Mucosa of stomach (tissue), 1 donor: ENCODE results near the gene DLK1.

Experiments
- H3K27me3 ChIP-seq: one replicate; pipeline ENCODE4 v1.7.0; 2013; ENCODE audit warnings: mild to moderate bottlenecking, low read length; ENCODE audit not compliant: control insufficient read depth, insufficient read depth
- H3K36me3 ChIP-seq: one replicate; pipeline ENCODE4 v1.7.0; 2013; ENCODE audit warnings: low read length; ENCODE audit not compliant: control insufficient read depth, insufficient read depth
- H3K4me1 ChIP-seq: one replicate; pipeline ENCODE4 v1.7.0; 2013; ENCODE audit warnings: mild to moderate bottlenecking, low read length; ENCODE audit not compliant: control insufficient read depth, insufficient read depth
- H3K4me3 ChIP-seq: one replicate; pipeline ENCODE4 v1.7.0; 2013; ENCODE audit warnings: low read length
- H3K9ac ChIP-seq: one replicate; pipeline ENCODE4 v1.7.0; 2013; ENCODE audit warnings: mild to moderate bottlenecking, low read length, moderate library complexity
- H3K9me3 ChIP-seq: one replicate; pipeline ENCODE4 v1.7.0; 2013; ENCODE audit warnings: mild to moderate bottlenecking, low read length, moderate library complexity; ENCODE audit not compliant: control insufficient read depth
- donor health status: Pancreatic carcinoma.

The DLK1 gene

DNA sequence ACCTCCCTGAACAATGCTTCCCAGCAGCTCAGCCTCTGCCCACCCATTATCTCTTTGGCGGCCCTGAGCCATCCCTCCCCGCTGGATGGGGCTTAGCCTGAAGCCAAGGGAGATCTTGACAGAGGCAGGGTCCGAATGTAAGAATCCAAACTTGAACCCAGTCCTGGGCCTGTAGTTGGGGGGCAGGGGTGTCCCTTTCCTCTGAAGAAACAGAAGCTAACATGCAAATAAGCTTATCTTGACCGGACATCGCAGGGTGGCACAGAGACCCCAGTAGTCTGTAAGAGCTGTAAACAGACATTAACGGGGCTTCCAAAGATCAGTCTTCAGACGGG, 6.0 kb downstream of the DLK1 start:
- Histone ChIP-seq H3K9me3 (no peaks in the 10 kb centered on the region), H3K4me1 (no peaks in the 10 kb centered on the region), H3K27me3 (peaks cover 25% of the 10 kb centered on the region), H3K36me3 (no peaks in the 10 kb centered on the region), H3K9ac (no peak overlapping the region), H3K4me3 (no peak overlapping the region)

DNA sequence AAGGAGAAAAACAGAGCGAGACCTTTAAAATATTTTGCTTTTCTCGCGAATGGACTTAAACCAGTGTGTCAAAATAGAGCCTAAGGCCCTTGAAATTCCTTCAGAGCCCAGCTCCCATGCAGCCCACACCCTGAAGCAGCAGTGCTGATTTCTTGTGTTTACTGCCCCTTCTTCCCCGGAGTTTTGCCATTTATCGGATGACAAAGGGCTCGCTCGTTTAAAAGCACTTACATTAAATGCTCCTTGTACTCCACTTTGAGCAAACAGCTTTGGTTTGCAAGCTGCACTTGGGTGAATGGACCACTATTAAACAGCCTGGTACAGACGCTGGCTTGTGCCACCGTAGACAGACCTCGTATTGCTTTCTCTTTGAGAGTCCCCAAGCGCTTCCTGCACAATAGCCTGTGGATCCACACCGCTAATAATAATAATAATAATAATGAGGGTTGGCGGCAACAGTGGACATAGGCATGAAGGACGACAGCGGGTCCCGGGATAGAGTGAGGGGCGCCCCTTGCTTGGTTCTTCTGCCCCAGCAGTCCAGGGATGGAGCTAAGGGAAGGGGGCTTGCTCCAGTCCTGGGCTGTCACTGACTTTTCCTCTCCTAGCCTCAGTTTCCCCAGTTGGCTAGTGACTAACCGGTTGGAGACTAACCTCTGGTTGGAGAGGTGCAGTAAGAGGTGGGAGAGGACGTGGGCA, 6.6 kb downstream of the DLK1 start:
- H3K9ac ChIP-seq: no peak overlapping the region
- H3K9me3 ChIP-seq: no peaks in the 10 kb centered on the region
- peaks cover 21% of the 10 kb centered on the region for H3K27me3 ChIP-seq
- no peak overlapping the region for H3K4me3 ChIP-seq
- H3K4me1 ChIP-seq: no peaks in the 10 kb centered on the region
- no peaks in the 10 kb centered on the region for H3K36me3 ChIP-seq

DNA sequence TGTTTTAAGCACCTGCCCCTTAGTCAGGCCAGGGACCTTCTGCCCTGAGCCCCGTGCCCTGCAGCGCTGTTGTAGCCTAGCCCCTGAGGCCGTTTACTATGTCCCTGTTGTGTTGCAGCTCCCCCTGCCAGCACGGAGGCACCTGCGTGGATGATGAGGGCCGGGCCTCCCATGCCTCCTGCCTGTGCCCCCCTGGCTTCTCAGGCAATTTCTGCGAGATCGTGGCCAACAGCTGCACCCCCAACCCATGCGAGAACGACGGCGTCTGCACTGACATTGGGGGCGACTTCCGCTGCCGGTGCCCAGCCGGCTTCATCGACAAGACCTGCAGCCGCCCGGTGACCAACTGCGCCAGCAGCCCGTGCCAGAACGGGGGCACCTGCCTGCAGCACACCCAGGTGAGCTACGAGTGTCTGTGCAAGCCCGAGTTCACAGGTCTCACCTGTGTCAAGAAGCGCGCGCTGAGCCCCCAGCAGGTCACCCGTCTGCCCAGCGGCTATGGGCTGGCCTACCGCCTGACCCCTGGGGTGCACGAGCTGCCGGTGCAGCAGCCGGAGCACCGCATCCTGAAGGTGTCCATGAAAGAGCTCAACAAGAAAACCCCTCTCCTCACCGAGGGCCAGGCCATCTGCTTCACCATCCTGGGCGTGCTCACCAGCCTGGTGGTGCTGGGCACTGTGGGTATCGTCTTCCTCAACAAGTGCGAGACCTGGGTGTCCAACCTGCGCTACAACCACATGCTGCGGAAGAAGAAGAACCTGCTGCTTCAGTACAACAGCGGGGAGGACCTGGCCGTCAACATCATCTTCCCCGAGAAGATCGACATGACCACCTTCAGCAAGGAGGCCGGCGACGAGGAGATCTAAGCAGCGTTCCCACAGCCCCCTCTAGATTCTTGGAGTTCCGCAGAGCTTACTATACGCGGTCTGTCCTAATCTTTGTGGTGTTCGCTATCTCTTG, 7.6 kb downstream of the DLK1 start:
- no peaks in the 10 kb centered on the region for H3K4me1 ChIP-seq
- no peaks in the 10 kb centered on the region for H3K9me3 ChIP-seq
- H3K9ac ChIP-seq: no peak overlapping the region
- H3K36me3 ChIP-seq: no peaks in the 10 kb centered on the region
- H3K27me3 ChIP-seq: peaks cover 14% of the 10 kb centered on the region
- no peak overlapping the region for H3K4me3 ChIP-seq

DNA sequence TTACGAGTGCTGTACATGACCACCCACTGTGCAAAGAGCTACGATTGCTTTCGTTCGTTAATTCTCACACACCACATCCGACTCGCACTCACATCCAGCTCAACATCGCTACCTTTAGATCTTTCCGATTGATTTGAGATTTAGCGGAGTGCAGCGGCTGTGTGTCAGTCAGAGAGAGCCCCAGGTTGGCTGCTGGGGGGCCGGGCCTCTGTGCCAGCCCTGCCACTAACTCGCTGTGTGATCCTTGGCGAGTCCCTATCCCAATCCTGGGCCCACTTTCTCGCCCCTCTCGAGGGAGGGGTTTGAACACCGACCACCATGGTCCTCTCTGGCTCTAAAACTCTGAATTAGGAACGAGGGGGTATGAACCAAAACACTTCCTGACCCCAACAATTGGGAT, 8.6 kb downstream of the DLK1 start:
- Histone ChIP-seq H3K27me3 (peaks cover 5% of the 10 kb centered on the region), H3K36me3 (no peaks in the 10 kb centered on the region), H3K4me1 (no peaks in the 10 kb centered on the region), H3K9me3 (no peaks in the 10 kb centered on the region), H3K4me3 (no peak overlapping the region), H3K9ac (no peak overlapping the region)

DNA sequence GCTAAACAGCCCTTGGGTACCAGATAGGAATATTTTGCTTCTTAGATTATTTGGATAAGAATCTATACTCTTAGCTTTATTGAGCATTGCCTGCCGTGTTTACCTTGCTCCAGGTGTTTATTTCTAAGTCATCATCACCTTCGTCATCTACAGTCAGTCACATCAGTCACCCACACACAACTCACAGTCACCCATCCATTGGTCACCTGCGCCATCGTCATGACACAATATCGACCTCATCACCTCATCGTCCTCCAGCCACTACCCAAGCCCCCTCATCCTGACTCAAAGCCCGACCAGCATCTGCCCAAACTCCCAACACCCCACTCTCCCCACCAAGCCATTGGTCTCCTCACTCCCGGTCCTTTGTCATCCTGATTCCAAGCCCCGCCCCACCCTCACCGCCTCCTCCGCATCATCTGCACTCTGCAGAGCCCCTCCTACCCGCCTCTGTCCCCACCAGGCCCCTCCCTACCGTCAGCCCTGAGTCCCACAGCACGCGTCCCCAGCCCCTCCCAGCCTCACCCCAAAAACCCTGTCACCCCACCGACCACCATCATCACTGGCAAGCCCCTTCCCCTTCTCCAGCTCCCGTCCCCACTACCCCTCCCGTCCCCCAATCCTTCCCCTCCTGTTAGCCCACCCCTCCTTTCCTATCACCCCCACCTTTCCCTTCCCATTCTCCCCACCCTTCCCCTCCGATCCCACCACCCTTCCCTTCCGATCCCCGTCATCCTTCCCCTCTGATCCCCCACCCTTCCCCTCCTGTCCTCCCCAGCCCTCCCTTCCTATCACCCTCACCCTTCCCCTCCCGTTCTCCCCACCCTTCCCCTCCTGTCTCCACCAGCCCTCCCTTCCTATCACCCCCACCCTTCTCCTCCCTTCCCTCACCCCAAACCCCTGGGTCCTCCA, 9.8 kb downstream of the DLK1 start:
- Histone ChIP-seq H3K9ac (no peak overlapping the region), H3K4me3 (no peak overlapping the region), H3K27me3 (peaks cover 2% of the 10 kb centered on the region), H3K36me3 (no peaks in the 10 kb centered on the region), H3K9me3 (no peaks in the 10 kb centered on the region), H3K4me1 (no peaks in the 10 kb centered on the region)

DNA sequence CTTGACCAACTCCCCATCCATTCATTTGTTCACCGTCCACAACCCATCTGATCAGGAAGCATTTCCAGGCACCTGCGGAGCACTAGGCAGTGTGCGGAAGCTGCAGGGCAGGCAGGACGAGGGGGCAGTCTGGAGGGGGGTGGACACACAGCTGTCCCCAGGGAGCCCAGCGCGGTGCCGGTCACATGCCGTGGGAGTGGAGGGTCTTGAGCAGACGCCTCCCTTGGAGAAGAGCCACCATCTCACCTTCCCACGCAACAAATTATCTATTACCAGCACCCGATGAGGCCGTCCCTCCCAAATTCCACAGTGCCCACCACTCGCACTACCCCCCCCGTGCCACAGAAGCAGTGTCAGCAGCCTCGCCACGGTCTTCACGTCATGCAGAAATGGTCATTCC, 10.8 kb downstream of the DLK1 start:
- H3K9ac ChIP-seq: no peak overlapping the region
- H3K36me3 ChIP-seq: no peaks in the 10 kb centered on the region
- H3K9me3 ChIP-seq: no peaks in the 10 kb centered on the region
- no peak overlapping the region for H3K4me3 ChIP-seq
- H3K4me1 ChIP-seq: no peaks in the 10 kb centered on the region
- H3K27me3 ChIP-seq: peaks cover 2% of the 10 kb centered on the region

DNA sequence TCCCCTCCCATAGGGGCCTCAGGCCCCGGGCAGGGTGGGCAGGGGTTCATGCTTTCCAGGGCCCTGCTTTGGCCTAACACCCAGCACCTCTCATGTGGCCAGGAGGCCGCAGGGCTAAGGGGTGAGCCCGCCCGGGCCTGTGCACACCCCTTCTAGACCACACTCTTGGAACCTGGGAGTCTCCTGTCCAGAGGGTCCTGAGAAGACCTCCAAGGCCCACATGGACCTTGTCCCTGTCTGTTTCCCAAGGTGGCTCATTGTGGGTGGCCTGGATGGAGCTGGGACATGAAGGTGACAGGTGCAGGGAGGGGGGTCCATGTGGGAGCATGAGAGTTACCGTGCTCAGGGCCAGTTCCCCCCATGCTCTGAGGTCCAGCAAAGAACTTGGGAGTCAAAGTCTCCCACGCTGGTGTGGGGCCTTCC, 11.6 kb downstream of the DLK1 start:
- Histone ChIP-seq H3K4me3 (no peak overlapping the region), H3K36me3 (no peaks in the 10 kb centered on the region), H3K27me3 (peaks cover 2% of the 10 kb centered on the region), H3K9ac (no peak overlapping the region), H3K9me3 (no peaks in the 10 kb centered on the region), H3K4me1 (no peaks in the 10 kb centered on the region)

DNA sequence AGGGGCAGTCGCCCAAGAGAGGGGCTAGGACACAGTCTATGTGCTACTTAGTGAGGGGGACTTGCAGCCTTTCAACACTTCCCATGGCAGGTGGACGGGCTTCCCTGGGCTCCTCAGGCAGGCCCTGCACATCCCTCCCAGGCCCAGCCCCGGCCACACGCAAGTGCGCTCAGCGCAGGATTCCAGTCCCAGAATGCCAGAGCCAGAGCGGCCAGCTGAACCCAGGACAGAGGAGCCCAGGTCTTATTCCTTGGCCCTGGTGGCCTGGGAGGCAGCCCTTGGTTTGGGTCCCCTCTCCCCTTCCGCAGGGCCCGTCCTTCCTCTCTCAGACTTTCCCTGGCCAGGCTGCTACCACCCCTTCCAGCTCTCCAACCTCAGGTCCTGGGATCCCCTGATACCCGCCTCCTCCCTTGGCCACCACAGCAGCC, 12.0 kb downstream of the DLK1 start:
- peaks cover 2% of the 10 kb centered on the region for H3K27me3 ChIP-seq
- H3K9me3 ChIP-seq: no peaks in the 10 kb centered on the region
- no peak overlapping the region for H3K4me3 ChIP-seq
- H3K36me3 ChIP-seq: no peaks in the 10 kb centered on the region
- no peak overlapping the region for H3K9ac ChIP-seq
- H3K4me1 ChIP-seq: no peaks in the 10 kb centered on the region

DNA sequence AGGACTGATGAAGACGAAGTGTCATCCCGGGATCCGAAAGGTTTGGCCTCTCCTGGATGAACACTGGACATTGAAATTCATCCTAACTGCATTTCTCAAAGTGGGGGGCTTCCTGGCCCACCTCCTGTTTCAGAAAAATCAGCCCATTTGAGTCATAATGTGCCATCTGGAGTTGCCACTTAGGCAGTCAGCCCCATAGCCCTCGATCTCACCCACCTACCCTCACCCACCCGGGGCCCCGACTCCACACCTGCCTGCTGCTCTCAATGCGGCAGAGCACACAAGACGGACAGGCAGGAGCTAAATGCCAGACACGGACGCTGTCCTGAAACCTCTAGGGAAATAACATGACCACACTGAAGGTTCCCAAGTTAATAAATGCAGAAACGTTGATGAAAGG, 12.6 kb downstream of the DLK1 start:
- Histone ChIP-seq H3K4me3 (no peak overlapping the region), H3K9ac (no peak overlapping the region), H3K4me1 (no peaks in the 10 kb centered on the region), H3K36me3 (no peaks in the 10 kb centered on the region), H3K27me3 (peaks cover 2% of the 10 kb centered on the region), H3K9me3 (no peaks in the 10 kb centered on the region)

DNA sequence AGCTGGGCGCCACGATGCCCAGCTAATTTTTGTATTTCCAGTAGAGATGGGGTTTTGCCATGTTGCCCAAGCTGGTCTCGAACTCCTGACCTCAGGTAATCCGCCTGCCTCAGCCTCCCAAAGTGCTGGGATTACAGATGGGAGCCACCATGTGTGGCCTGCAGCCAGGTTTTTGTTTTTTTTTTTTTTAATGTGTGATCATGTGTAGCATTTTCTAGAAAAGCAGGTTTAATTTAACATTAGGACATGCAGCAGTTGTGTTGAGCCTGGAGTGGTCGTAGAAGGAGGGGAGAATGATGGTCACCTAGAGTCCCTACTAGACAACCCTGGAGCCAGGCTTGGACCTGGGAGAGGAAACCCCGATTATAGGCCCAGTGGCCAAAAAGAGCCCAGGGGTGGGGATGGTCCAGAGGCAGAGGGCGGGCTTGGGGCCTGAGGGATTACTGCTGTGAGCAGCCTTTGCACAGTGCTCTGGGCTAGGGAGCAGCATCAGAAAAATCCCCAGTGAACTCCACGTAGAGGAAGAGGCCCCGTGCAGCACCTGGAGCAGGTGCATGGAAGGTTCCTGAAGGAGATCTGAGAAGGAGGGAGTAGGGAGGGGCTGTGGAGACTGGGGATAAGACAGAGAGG, 13.6 kb downstream of the DLK1 start:
- Histone ChIP-seq H3K9me3 (no peaks in the 10 kb centered on the region), H3K9ac (no peak overlapping the region), H3K4me3 (no peak overlapping the region), H3K27me3 (peaks cover 2% of the 10 kb centered on the region), H3K4me1 (no peaks in the 10 kb centered on the region), H3K36me3 (no peaks in the 10 kb centered on the region)

DNA sequence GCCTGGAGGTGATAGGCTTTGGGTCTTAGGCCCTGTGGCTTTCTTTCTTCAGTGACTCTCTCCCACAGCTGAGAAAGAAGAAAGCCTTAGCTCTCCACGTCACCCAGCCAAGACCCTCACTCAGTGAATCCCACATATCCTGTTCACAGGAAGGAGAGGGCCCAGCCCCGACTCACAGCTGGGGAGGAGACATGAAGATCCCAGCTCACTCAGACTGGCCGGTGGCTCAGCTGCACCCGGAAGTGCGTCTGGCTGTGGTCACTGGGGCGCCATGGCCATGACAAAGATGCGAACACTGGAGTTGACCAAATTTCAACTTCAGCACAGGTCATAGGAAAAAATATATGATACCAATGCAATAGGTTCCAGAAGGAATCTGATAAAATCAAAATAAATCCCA, 14.2 kb downstream of the DLK1 start:
- no peaks in the 10 kb centered on the region for H3K4me1 ChIP-seq
- peaks cover 2% of the 10 kb centered on the region for H3K27me3 ChIP-seq
- H3K4me3 ChIP-seq: no peak overlapping the region
- H3K9ac ChIP-seq: no peak overlapping the region
- no peaks in the 10 kb centered on the region for H3K9me3 ChIP-seq
- no peaks in the 10 kb centered on the region for H3K36me3 ChIP-seq
